ENCODE results near the gene DLG2. TPM values are rescaled to one million over a fixed set of nuclear protein-coding genes. Genes with fewer than 3 reads are reported as not detected.

The DLG2 gene
- total RNA-seq, 1 donor from 2014 or later, result 0.26 TPM

DNA sequence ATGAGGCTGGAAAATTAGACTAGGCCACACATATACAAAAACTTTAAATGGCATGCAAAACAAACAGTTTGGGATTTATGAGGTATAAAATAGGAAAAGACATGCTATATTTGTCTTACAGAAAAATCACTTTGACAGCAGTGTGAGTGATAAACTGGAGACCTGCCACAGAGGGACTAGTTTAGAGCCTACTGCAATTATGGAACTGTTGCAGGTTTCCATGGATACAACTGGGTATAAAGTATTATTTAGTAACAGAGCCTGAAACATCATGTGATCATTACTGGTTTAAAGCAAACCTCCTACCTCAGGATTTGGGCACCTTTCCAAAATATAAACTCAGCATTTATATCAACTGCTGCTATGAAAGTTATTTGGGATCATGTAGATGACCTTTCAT lies 1032.5 kb downstream of the DLG2 start:
- H3K4me3 ChIP-seq (ENCODE audit: low read depth, low read length), result no peak overlapping the region
- DNase-seq (ENCODE audit: low read depth) (no peak), FAIRE-seq (no peak)
- TF ChIP-seq, protein P1, sequence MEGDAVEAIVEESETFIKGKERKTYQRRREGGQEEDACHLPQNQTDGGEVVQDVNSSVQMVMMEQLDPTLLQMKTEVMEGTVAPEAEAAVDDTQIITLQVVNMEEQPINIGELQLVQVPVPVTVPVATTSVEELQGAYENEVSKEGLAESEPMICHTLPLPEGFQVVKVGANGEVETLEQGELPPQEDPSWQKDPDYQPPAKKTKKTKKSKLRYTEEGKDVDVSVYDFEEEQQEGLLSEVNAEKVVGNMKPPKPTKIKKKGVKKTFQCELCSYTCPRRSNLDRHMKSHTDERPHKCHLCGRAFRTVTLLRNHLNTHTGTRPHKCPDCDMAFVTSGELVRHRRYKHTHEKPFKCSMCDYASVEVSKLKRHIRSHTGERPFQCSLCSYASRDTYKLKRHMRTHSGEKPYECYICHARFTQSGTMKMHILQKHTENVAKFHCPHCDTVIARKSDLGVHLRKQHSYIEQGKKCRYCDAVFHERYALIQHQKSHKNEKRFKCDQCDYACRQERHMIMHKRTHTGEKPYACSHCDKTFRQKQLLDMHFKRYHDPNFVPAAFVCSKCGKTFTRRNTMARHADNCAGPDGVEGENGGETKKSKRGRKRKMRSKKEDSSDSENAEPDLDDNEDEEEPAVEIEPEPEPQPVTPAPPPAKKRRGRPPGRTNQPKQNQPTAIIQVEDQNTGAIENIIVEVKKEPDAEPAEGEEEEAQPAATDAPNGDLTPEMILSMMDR (IDR thresholded peaks at IDR 0.05; ENCODE audit: insufficient read depth, low read length, severe bottlenecking), result no peak
- no peaks in the 10 kb centered on the region for H3K36me3 ChIP-seq (ENCODE audit: control insufficient read depth, insufficient read depth, low read length)
- no peaks in the 10 kb centered on the region for H3K27me3 ChIP-seq (ENCODE audit: control insufficient read depth, insufficient read depth, low read length)

DNA sequence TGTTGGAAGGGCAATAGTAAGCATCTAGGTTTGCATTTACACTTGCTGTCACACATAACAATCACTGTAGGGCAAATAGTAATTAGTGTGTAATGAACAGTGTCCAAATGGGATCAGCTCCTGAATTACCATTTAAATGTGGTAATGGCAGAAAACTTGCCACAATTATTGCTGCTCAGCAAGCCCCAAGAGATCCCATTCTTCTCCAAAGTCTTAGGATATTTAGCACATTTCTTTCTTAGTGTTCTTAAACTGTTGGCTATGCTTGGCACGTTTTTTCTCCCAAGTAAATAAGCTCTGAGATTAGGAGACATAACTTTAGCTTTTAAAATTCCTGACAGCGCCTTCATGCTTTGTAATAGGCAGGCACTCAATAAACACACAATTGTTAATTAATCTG lies 1037.0 kb downstream of the DLG2 start:
- TF ChIP-seq, protein P1 (IDR thresholded peaks at IDR 0.05; ENCODE audit: insufficient read depth, low read length, severe bottlenecking), result no peak
- no peak for DNase-seq (ENCODE audit: low read depth)
- Histone ChIP-seq H3K36me3 (ENCODE audit: control insufficient read depth, insufficient read depth, low read length) (no peaks in the 10 kb centered on the region), H3K27me3 (ENCODE audit: control insufficient read depth, insufficient read depth, low read length) (no peaks in the 10 kb centered on the region), H3K4me3 (ENCODE audit: low read depth, low read length) (no peak overlapping the region)
- FAIRE-seq, result no peak

DNA sequence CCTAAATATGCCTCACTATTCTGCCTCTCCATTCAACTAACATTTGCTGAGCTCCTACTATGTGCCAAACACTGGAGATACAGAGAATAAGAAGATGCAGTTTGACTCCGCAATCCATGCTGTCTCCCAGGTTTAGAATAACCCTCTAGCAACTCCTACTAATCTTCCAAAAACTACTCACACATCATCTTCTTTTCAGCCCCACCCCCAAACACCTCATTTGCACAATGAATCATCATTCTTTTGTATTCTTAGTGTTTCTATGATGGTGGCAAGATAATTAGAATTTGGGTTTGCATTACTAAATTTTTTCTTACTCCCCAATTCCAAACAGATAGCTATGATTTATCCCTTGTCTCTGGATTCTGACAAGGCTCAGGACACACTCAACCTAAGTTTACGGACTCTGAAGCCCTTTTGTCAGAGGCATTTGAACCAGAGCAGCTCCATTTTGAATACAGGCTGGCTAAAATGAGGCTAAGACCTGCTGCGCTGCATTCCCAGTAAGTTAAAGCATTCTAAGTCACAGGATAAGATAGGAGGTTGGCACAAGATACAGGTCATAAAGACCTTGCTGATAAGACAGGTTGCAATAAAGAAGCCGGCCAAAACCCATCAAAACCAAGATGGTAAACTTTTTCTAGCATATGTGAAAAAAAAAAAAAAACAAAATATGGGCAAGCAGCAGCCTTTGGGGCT lies 1038.9 kb downstream of the DLG2 start:
- Histone ChIP-seq H3K4me3 (ENCODE audit: low read depth, low read length) (no peak overlapping the region), H3K27me3 (ENCODE audit: control insufficient read depth, insufficient read depth, low read length) (no peaks in the 10 kb centered on the region), H3K36me3 (ENCODE audit: control insufficient read depth, insufficient read depth, low read length) (no peaks in the 10 kb centered on the region)
- FAIRE-seq (no peak), DNase-seq (ENCODE audit: low read depth) (no peak)
- TF ChIP-seq, protein P1 (IDR thresholded peaks at IDR 0.05; ENCODE audit: insufficient read depth, low read length, severe bottlenecking), result no peak

DNA sequence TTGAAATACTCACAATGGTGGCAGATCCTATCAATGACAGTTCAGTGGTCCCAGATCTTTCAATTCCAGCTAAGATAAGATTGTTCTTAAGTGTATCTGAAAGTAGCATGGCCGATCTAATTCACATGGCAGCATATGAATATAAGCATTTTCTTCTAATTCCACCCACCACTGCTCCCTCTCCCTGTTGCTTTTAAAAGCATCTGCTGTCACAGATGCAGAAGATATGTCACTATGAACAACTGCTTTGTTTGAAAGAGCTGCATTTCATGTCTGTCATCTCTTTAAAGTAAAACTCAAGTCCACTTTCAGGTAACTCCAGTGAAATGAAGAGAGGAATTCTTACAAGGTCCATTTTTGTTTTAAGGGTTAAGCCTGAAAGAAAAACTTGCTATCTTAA lies 1044.0 kb downstream of the DLG2 start:
- H3K36me3 ChIP-seq (ENCODE audit: control insufficient read depth, insufficient read depth, low read length), result no peaks in the 10 kb centered on the region
- H3K27me3 ChIP-seq (ENCODE audit: control insufficient read depth, insufficient read depth, low read length), result no peaks in the 10 kb centered on the region
- DNase-seq (ENCODE audit: low read depth) (no peak), FAIRE-seq (no peak)
- H3K4me3 ChIP-seq (ENCODE audit: low read depth, low read length), result no peak overlapping the region
- TF ChIP-seq, protein P1 (IDR thresholded peaks at IDR 0.05; ENCODE audit: insufficient read depth, low read length, severe bottlenecking), result no peak

DNA sequence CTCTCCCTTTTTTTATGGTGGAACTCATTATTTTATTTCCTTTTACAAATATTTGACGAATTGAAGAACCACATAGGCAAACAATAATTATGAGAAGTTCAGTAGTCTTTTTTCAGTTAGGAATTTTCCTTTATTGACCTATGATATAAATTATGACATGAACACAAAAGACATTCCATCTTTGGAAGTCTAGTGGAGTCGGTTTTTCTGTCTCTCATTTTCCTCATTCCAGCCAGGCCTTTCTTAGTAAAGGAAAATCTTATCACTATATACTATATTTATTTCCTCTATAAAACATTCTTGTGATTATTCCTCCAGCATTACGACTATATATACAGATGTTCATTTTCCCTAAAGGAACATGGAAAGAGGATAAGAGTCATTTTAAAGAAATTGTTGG lies 1046.1 kb downstream of the DLG2 start:
- DNase-seq (ENCODE audit: low read depth), result no peak

More for the DNA sequence above, 1046.1 kb downstream of the DLG2 start:
- no peak for FAIRE-seq
- H3K4me3 ChIP-seq (ENCODE audit: low read depth, low read length), result no peak overlapping the region
- no peaks in the 10 kb centered on the region for H3K36me3 ChIP-seq (ENCODE audit: control insufficient read depth, insufficient read depth, low read length)
- TF ChIP-seq, protein P1 (IDR thresholded peaks at IDR 0.05; ENCODE audit: insufficient read depth, low read length, severe bottlenecking), result no peak
- no peaks in the 10 kb centered on the region for H3K27me3 ChIP-seq (ENCODE audit: control insufficient read depth, insufficient read depth, low read length)

Data from bronchial epithelial cell (primary cell).